GM12878 (cell line): ENCODE results near the gene THAP6.

Experiments used
- CTCF ChIP-seq, 3 experiments: IDR thresholded peaks in 2 of 3; conservative IDR thresholded peaks in 1 of 3; 2 replicates each; pipeline ENCODE4 v1.5.1; 2011; ENCODE audit warnings: low read depth in 3 of 3, low read length in 3 of 3, mild to moderate bottlenecking in 3 of 3, control low read depth in 2 of 3, moderate library complexity in 2 of 3, inconsistent platforms in 1 of 3, mixed read lengths in 1 of 3; ENCODE audit not compliant: control insufficient read depth in 2 of 3, insufficient read depth in 1 of 3; ENCODE audit errors: extremely low read depth in 1 of 3
- E2F4 ChIP-seq: IDR thresholded peaks from 2 replicates; pipeline ENCODE4 v1.6.1; 2012; ENCODE audit warnings: low read depth, low read length, improper control_type of control experiment
- EGR1 ChIP-seq, 2 experiments: IDR thresholded peaks; 1 replicate in 1 of 2; 2 replicates in 1 of 2; pipeline ENCODE4 v1.6.1; 2011 to 2012; ENCODE audit warnings: low read depth in 2 of 2, low read length in 2 of 2, borderline replicate concordance in 1 of 2, mild to moderate bottlenecking in 1 of 2, moderate library complexity in 1 of 2
- EP300 ChIP-seq, 2 experiments: fragments of 150-350 bp in 1 of 2; IDR thresholded peaks; 2 replicates each; pipeline ENCODE4 v1.6.1; 2011 to 2012; ENCODE audit warnings: low read depth in 2 of 2, low read length in 2 of 2, borderline replicate concordance in 1 of 2, improper control_type of control experiment in 1 of 2, inconsistent platforms in 1 of 2; ENCODE audit not compliant: control insufficient read depth in 1 of 2
- IRF4 ChIP-seq: IDR thresholded peaks from 2 replicates; pipeline ENCODE4 v1.6.1; 2011; ENCODE audit warnings: low read depth, low read length
- IRF5 ChIP-seq: fragments of 450-650 bp; IDR thresholded peaks from 2 replicates; pipeline ENCODE4 v1.6.1; 2017; ENCODE audit warnings: borderline replicate concordance
- JUND ChIP-seq: IDR thresholded peaks from 2 replicates; pipeline ENCODE4 v1.6.1; 2012; ENCODE audit warnings: low read depth, mild to moderate bottlenecking, low read length, improper control_type of control experiment, moderate library complexity
- NFYB ChIP-seq: IDR thresholded peaks from 2 replicates; pipeline ENCODE4 v1.6.1; 2011; ENCODE audit warnings: low read depth, mild to moderate bottlenecking, low read length, improper control_type of control experiment, moderate library complexity; ENCODE audit not compliant: insufficient read depth
- POLR2A ChIP-seq: IDR thresholded peaks from 2 replicates; pipeline ENCODE4 v1.6.1; 2011; ENCODE audit warnings: low read depth, mild to moderate bottlenecking, low read length
- RAD21 ChIP-seq: IDR thresholded peaks from 2 replicates; pipeline ENCODE4 v1.6.1; 2011; ENCODE audit warnings: mild to moderate bottlenecking, low read depth, low read length, moderate library complexity; ENCODE audit not compliant: insufficient read depth
- RCOR1 ChIP-seq: conservative IDR thresholded peaks from 2 replicates; pipeline ENCODE4 v1.6.1; 2012; ENCODE audit warnings: low read depth, low read length, improper control_type of control experiment
- SP1 ChIP-seq: IDR thresholded peaks from one replicate; pipeline ENCODE4 v1.6.1; 2011; ENCODE audit warnings: low read depth, low read length
- TCF3 ChIP-seq: IDR thresholded peaks from 2 replicates; pipeline ENCODE4 v1.6.1; 2012; ENCODE audit warnings: low read depth, mild to moderate bottlenecking, low read length, borderline replicate concordance; ENCODE audit not compliant: insufficient read depth
- TCF7 ChIP-seq: IDR thresholded peaks from 2 replicates; pipeline ENCODE4 v1.6.1; 2014; ENCODE audit warnings: antibody characterized with exemption, borderline replicate concordance

- no peak for TF ChIP-seq TCF7
- TF ChIP-seq EGR1 (IDR thresholded peaks at IDR 0.05; ENCODE audit: borderline replicate concordance in 1 of 2, low read depth in 2 of 2, low read length in 2 of 2) = no peak
- TF ChIP-seq SP1 = no peak
- TF ChIP-seq RAD21 = no peak
- no peak for TF ChIP-seq TCF3
- no peak for TF ChIP-seq E2F4
- no peak for TF ChIP-seq EP300 (IDR thresholded peaks at IDR 0.05; ENCODE audit: borderline replicate concordance in 1 of 2, control insufficient read depth in 1 of 2, low read depth in 2 of 2, low read length in 2 of 2)
- no peak for TF ChIP-seq POLR2A
- TF ChIP-seq CTCF (IDR thresholded peaks at IDR 0.05 in 2 of 3, conservative IDR thresholded peaks at IDR 0.05 in 1 of 3; ENCODE audit: control insufficient read depth in 2 of 3, extremely low read depth in 1 of 3, insufficient read depth in 1 of 3, low read depth in 3 of 3, low read length in 3 of 3) = no peak
- TF ChIP-seq JUND = no peak
- TF ChIP-seq NFYB = no peak
- no peak for TF ChIP-seq IRF4
- no peak for TF ChIP-seq IRF5
- TF ChIP-seq RCOR1 = no peak
These were observed 37.1 kb upstream of the THAP6 start for GRCh38 chr4:75477201-75477600.
